MM.1S (cell line): ENCODE results near the gene ERCC2.

ENCODE experiments used
- EZH2 ChIP-seq: fragments of 300-600 bp; sonication (generic); optimal IDR thresholded peaks from 2 replicates; pipeline ENCODE3; 2017; ENCODE audit warnings: low read depth, mild to moderate bottlenecking, antibody characterized with exemption, low read length, mixed read lengths
- EZH2phosphoT487 ChIP-seq: fragments of 300-600 bp; sonication (generic); IDR thresholded peaks from 2 replicates; pipeline ENCODE4 v1.6.1; 2018; ENCODE audit warnings: antibody characterized with exemption, low read length
- TF ChIP-seq, protein P1 (sequence below): fragments of 300-600 bp; sonication (generic); IDR thresholded peaks from 2 replicates; pipeline ENCODE4 v1.5.1; 2016; ENCODE audit warnings: antibody characterized with exemption, low read length, mixed read lengths

DNA sequence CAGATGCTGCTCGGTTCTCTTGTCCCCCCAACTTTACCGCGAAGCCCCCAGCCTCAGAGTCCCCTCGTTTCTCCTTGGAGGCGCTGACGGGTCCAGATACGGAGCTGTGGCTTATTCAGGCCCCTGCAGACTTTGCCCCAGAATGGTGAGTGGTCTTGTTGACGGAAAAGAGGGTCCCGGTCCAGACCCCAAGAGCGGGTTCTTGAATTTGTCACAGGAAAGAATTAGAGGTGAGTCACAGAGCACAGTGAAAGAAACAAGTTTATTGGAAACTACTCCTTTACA lies 36.7 kb upstream of the ERCC2 start:
- no peak for TF ChIP-seq EZH2phosphoT487
- TF ChIP-seq, protein P1, sequence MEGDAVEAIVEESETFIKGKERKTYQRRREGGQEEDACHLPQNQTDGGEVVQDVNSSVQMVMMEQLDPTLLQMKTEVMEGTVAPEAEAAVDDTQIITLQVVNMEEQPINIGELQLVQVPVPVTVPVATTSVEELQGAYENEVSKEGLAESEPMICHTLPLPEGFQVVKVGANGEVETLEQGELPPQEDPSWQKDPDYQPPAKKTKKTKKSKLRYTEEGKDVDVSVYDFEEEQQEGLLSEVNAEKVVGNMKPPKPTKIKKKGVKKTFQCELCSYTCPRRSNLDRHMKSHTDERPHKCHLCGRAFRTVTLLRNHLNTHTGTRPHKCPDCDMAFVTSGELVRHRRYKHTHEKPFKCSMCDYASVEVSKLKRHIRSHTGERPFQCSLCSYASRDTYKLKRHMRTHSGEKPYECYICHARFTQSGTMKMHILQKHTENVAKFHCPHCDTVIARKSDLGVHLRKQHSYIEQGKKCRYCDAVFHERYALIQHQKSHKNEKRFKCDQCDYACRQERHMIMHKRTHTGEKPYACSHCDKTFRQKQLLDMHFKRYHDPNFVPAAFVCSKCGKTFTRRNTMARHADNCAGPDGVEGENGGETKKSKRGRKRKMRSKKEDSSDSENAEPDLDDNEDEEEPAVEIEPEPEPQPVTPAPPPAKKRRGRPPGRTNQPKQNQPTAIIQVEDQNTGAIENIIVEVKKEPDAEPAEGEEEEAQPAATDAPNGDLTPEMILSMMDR: no peak
- no peak for TF ChIP-seq EZH2
